Amygdala (tissue), 56 donors: ENCODE measurements around the gene DNAH6.
A peak's percentile ranks its signal among the peaks of the same experiment; 100 is the strongest.
"Not testable (repeated sequence)": the region's sequence is repeated elsewhere in the genome, so short reads cannot be mapped to it uniquely, and the experiment has no call there.

ENCODE experiments used
- DNase-seq, 56 donors: peaks; one replicate each; lab custom pipeline; 2025; lab: John Stamatoyannopoulos, UW

Gene DNAH6

DNA sequence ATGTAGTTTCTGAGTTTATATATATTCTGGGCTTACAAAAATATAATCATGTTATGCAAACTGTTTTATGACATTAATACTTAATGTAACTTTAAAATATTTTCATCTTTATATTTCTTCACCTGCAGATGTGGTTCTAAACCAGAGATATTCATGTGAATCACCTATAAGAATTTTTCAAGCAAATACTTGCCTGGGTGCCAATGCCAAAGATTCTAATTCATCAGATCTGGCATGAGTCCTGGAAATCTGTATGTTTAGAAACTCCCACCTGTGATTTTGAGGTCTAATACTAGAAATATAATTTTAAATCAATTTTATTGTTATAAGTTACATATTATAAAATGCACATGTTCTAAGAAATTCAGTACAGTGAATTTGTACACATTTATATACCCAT, 19.9 kb upstream of the DNAH6 start:
- no peak for DNase-seq

GRCh38 chr2:84497285-84497684, 19.0 kb upstream of the DNAH6 start:
- no peak for DNase-seq

- DNase-seq = no peak
Measured at GRCh38 chr2:84498150-84498799, 18.0 kb upstream of the DNAH6 start.

- not testable (repeated sequence) for DNase-seq
Measured at GRCh38 chr2:84511024-84511423, 5.3 kb upstream of the DNAH6 start.

GRCh38 chr2:84515788-84516187, 510 bp upstream of the DNAH6 start:
- DNase-seq = no peak

- no peak for DNase-seq
Measured at GRCh38 chr2:84519332-84519957, 3.1 kb downstream of the DNAH6 start.

- peak in 2 of 56 donors; percentile 2 to 17 for DNase-seq
Measured at GRCh38 chr2:84526562-84526961, 10.3 kb downstream of the DNAH6 start.

GRCh38 chr2:84527137-84528129, 11.1 kb downstream of the DNAH6 start:
- DNase-seq = no peak

GRCh38 chr2:84532291-84532690, 16.0 kb downstream of the DNAH6 start:
- no peak for DNase-seq

- DNase-seq = no peak
Measured at GRCh38 chr2:84534225-84534624, 17.9 kb downstream of the DNAH6 start.

GRCh38 chr2:84537251-84537650, 21.0 kb downstream of the DNAH6 start:
- DNase-seq = no peak

- DNase-seq = no peak
Measured at GRCh38 chr2:84539729-84540128, 23.4 kb downstream of the DNAH6 start.

DNA sequence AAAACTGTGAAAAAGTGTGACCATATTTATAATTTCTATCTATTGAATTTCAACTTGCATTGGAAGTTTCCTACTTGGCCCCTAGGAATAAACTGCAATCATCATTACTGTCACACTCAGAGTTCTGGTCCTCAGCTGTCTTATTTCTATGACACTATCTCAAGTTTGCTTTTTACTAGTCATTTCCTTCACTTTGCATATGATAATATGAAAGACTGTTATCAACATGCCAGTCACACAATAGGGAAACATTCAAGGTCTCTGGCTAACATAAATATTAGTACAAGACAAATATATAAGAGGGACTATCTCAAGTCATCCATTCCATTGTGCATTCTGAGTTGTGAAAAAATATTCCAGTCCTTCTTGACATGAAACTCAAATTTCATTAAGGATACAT, 28.7 kb downstream of the DNAH6 start:
- no peak for DNase-seq

DNA sequence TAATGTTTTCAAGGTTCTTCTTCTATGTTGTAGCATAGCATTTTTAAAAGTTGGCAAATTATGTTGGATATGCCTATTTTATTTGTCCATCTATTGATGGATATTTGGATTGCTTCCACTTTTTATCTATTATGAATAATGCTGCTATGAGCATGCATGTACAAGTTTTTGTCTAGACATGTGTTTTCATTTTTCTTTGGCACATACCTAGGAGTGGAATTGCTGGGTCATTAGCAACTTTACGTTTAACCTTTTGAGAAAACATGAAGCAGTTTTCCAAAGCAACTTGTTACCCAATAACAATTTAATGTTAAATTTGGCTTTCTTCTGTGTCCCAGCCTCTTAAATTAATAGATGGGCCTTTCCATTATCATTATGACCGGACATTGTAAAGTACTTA, 30.3 kb downstream of the DNAH6 start:
- no peak for DNase-seq

DNA sequence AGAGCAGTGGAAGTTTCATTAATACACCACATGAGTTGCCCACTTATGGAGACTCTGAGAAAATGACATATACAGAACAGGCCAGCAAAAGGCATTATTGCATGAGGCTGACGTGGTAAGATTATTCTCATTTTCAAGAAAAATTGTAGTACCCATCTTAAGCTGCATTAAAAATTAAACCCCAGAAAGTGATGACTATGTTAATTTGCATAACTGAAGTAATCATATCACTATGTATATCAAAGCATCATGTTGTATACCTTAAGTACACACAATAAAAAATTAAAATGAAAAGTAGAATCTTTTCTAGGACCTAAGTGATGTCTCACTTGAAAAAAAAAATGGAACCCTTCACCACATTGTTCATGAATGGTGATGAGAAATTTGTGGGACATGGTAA, 32.0 kb downstream of the DNAH6 start:
- DNase-seq = no peak

DNA sequence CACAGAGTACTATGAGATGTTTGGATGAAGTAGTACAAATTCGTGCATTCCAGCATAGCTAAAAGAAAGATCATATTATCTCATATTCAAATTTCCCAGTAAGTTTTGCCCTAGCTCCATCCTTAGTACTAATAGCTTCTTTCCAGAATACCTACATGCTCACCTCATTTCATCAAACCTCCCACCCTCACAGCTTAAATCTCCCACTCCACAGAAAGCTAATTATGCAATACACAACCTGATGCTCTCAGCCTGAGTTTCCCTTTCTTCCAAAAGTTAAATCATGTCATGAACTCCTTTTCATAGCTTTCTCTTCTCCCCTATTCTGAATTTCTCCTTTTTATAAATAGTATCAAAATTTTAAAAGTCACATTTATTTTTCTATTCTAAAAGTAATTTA, 34.6 kb downstream of the DNAH6 start:
- no peak for DNase-seq

- not testable (repeated sequence) for DNase-seq
Measured at GRCh38 chr2:84551526-84551925, 35.2 kb downstream of the DNAH6 start.

GRCh38 chr2:84556190-84556589, 39.9 kb downstream of the DNAH6 start:
- DNase-seq = no peak

DNA sequence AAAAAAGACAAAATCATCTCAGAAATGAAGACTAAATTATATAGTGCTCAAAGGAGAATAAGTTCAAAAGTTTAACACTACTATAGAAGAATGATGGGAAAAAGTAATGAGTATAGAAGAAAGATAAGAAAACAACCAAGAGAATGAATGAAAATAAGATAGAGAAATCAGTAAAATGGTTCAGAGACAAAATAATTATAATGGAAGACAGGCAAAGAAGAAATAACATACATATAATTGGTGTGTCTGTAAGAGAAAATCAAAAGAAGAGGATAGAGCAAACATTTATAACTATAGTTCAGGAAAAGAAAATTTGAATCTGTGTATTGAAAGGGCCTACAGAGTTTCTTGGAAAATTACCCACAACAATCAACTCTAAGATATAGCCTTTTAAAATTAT, 43.5 kb downstream of the DNAH6 start:
- DNase-seq = no peak

DNA sequence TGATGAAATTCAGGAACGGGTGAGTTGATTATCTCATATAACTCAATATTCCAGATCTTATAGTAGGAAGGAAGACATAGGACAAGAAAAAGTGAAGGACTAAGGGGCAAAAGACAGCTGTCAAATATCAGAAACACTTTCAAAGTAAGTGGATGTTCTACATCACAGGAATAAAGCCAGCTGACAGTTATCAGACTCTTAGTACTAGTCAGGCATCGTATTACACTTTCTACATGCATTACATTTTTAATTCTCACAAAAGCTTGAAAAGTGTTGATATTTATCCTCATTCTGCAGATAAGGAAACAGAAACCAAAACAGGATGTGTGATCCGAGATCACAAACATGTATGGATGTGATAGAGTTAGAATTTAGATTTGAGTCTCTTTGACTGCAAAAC, 63.4 kb downstream of the DNAH6 start:
- no peak for DNase-seq

GRCh38 chr2:84603911-84604310, 87.6 kb downstream of the DNAH6 start:
- no peak for DNase-seq
